ENCODE results near the gene RHBDD1. TPM values are rescaled to one million over a fixed set of nuclear protein-coding genes. Genes with fewer than 3 reads are reported as not detected.

Gene RHBDD1
- total and polyA plus RNA-seq, 2 experiments from 2014 or later = 24.3 to 33.7 TPM

DNA sequence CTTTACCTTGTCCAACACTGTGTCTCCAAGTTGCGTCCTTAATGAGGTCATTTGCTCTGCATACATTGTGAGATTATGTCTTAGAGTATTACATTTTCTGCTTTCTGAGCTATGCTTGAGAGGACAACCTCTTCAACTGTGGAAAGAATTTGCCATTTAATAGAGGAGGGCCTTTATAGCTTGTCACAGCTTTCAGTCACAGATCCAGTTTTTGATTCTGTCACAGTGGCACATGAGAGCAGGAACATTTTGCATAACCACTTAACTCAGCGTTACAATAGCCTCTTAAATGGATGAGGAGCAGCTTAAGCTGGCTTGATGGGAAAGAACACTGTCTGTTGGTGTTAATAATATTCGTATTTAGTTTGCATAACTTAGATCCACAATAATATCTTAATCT is 63.0 kb downstream of the RHBDD1 start:
- WGBS, 2 experiments (ENCODE audit: low coverage in 1 of 2, low lambda C conversion rate in 2 of 2, missing lambda C conversion rate in 2 of 2) = 85 to 89% methylated on average over 3 of the region's 3 CpGs
- no peak for TF ChIP-seq EZH2 (IDR thresholded peaks at IDR 0.05; ENCODE audit: insufficient read depth, poor library complexity, severe bottlenecking)
- no peak for TF ChIP-seq EZH2phosphoT487 (IDR thresholded peaks at IDR 0.05; ENCODE audit: insufficient read depth, low read depth)

DNA sequence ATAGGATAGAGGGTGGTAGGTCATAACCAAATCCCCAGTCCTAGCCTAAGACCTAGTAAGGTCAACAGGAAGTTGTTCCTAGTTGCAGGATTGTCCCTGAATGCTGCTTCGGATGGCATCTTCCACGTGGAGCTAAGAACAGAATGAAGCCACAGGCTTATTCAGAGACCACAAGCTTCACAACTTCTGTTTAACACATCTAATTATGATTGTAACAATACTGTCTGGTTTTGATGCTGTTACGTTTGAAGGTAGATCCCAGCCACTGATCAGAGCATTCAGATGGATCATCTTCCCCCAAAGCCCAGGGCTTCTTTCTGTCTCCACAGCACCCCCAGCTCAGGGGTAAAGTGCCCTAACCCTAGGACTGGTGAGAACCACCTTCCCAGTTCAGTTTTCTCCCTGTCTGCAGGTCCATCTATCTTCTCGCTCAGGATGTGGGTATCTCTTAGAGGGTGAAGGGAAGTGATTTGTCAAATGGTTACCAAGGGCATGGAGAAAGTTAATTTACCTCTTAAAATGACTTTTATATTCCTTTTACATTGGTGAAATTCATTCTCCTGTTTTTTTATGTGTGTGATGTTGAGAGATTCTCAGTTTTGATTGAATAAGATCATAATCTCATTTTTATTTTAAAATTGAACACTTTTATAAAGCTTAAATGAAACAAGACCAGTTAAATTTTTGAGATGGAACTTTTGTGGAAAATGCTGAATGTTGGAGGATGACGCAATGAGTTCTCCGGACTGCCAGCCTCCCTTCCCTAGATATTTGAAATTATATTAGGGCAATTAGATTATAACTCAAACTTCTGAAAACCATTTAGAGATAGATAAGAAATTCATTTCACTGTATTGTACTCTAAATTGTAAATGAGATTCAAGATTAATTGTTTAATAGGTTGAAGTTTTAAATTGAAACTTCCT is 66.5 kb downstream of the RHBDD1 start:
- H3K79me2 ChIP-seq (ENCODE audit: insufficient read depth) = peaks cover 4% of the 10 kb centered on the region; the same call in 1 of the 2 replicates
- H3K9me2 ChIP-seq (ENCODE audit: insufficient read depth) = peaks cover 6% of the 10 kb centered on the region; the same call in 1 of the 2 replicates
- no peaks in the 10 kb centered on the region for H3K9me3 ChIP-seq (ENCODE audit: low read depth)
- no peaks in the 10 kb centered on the region for H3K36me3 ChIP-seq (ENCODE audit: low read depth)
- H4K20me1 ChIP-seq (ENCODE audit: insufficient read depth) = no peaks in the 10 kb centered on the region
- H3F3A ChIP-seq (ENCODE audit: insufficient read depth) = no peaks in the 10 kb centered on the region
- peaks cover 22% of the 10 kb centered on the region for H3K4me1 ChIP-seq (ENCODE audit: insufficient read depth)
- peak overlapping the region; percentile 23; the same call in 1 of the 2 replicates for H3K4me3 ChIP-seq
- in situ Hi-C loops (cut with MboI) = no loop called here
- peak overlapping the region; percentile 73 for H3K27ac ChIP-seq
- WGBS, 2 experiments (ENCODE audit: low coverage in 1 of 2, low lambda C conversion rate in 2 of 2, missing lambda C conversion rate in 2 of 2) = 75 to 79% methylated on average over 6 of the region's 6 CpGs
- H3K27me3 ChIP-seq (replicated peaks; ENCODE audit: insufficient read depth) = no peaks in the 10 kb centered on the region
- peak overlapping the region; percentile 42 for H2AFZ ChIP-seq
- no peak for TF ChIP-seq EZH2phosphoT487 (IDR thresholded peaks at IDR 0.05; ENCODE audit: insufficient read depth, low read depth)
- TF ChIP-seq EZH2 (IDR thresholded peaks at IDR 0.05; ENCODE audit: insufficient read depth, poor library complexity, severe bottlenecking) = no peak
- H3K9ac ChIP-seq = peak overlapping the region; percentile 49
- H3K4me2 ChIP-seq (ENCODE audit: unreplicated experiment) = peak overlapping the region; percentile 69
- peak; percentile 64 for DNase-seq

More for the DNA sequence above, 63.0 kb downstream of the RHBDD1 start:
- no peak overlapping the region for H3K4me2 ChIP-seq (ENCODE audit: unreplicated experiment)
- no peaks in the 10 kb centered on the region for H3K79me2 ChIP-seq (ENCODE audit: insufficient read depth)
- no peak overlapping the region for H2AFZ ChIP-seq
- H3K9me3 ChIP-seq (ENCODE audit: low read depth) = no peaks in the 10 kb centered on the region
- H3K4me3 ChIP-seq = no peak overlapping the region
- peaks cover 6% of the 10 kb centered on the region; the same call in 1 of the 2 replicates for H3K9me2 ChIP-seq (ENCODE audit: insufficient read depth)
- H4K20me1 ChIP-seq (ENCODE audit: insufficient read depth) = no peaks in the 10 kb centered on the region
- DNase-seq = no peak
- H3K27me3 ChIP-seq (replicated peaks; ENCODE audit: insufficient read depth) = no peaks in the 10 kb centered on the region
- in situ Hi-C loops (cut with MboI) = no loop called here
- peaks cover 22% of the 10 kb centered on the region for H3K4me1 ChIP-seq (ENCODE audit: insufficient read depth)
- H3F3A ChIP-seq (ENCODE audit: insufficient read depth) = no peaks in the 10 kb centered on the region
- no peak overlapping the region for H3K27ac ChIP-seq
- H3K36me3 ChIP-seq (ENCODE audit: low read depth) = no peaks in the 10 kb centered on the region
- no peak overlapping the region for H3K9ac ChIP-seq

DNA sequence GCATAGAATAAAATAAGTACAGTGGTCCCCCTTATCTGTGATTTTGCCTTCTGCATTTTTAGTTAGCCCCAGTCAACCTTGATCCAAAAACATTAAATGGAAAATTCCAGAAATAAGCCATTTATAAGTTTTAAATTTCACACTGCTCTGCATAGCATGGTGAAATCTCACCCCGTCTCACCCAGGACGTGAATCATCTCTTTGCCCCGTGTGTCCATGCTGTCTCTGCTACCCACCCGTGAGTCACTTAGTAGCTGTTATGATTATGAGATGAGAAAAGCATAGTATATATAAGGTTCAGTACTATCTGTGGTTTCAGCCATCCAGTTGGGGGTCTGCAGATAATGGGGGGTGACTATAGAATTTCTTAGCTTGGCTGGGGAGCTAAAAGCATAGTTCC is 67.3 kb downstream of the RHBDD1 start:
- Histone ChIP-seq H3K9me3 (ENCODE audit: low read depth) (no peaks in the 10 kb centered on the region), H3K4me2 (ENCODE audit: unreplicated experiment) (peak overlapping the region; percentile 69), H3K27ac (peak overlapping the region; percentile 73), H3K4me1 (ENCODE audit: insufficient read depth) (peaks cover 22% of the 10 kb centered on the region), H3K9ac (peak overlapping the region; percentile 49), H3K27me3 (replicated peaks; ENCODE audit: insufficient read depth) (no peaks in the 10 kb centered on the region), H3F3A (ENCODE audit: insufficient read depth) (no peaks in the 10 kb centered on the region), H3K79me2 (ENCODE audit: insufficient read depth) (peaks cover 4% of the 10 kb centered on the region; the same call in 1 of the 2 replicates), H3K36me3 (ENCODE audit: low read depth) (no peaks in the 10 kb centered on the region), H4K20me1 (ENCODE audit: insufficient read depth) (no peaks in the 10 kb centered on the region), H3K9me2 (ENCODE audit: insufficient read depth) (peaks cover 6% of the 10 kb centered on the region; the same call in 1 of the 2 replicates), H3K4me3 (peak overlapping the region; percentile 23), H2AFZ (peak overlapping the region; percentile 42)
- WGBS, 2 experiments (ENCODE audit: low coverage in 1 of 2, low lambda C conversion rate in 2 of 2, missing lambda C conversion rate in 2 of 2) = 0 to 1% methylated on average over 4 of the region's 4 CpGs
- TF ChIP-seq EZH2phosphoT487 (IDR thresholded peaks at IDR 0.05; ENCODE audit: insufficient read depth, low read depth) (no peak), EZH2 (IDR thresholded peaks at IDR 0.05; ENCODE audit: insufficient read depth, poor library complexity, severe bottlenecking) (no peak)
- peak; percentile 94 for DNase-seq
- in situ Hi-C loops (cut with MboI) = no loop called here

DNA sequence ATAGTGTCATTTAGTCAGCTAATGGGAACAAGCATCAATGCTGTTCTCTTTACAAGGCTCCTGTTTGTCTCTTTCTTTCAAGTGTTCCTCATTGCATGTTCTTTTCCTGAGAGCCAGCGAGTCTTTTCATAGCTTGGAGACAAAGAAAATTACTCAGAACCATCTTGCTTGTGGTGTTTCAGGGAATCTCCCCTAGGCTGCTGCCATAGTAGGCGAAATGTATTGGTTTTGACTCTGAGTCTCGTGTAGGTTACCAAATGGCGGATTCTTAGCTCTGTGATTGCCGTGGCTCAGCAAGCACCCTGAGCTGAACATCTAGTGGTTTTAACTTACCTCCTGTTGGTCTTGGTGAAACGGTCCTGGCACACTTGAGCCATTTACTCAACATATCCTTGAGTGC is 68.7 kb downstream of the RHBDD1 start:
- H3K9ac ChIP-seq = no peak overlapping the region
- H3K27me3 ChIP-seq (replicated peaks; ENCODE audit: insufficient read depth) = no peaks in the 10 kb centered on the region
- H3K4me3 ChIP-seq = no peak overlapping the region
- no peaks in the 10 kb centered on the region for H3K9me3 ChIP-seq (ENCODE audit: low read depth)
- in situ Hi-C loops (cut with MboI) = no loop called here
- H3K79me2 ChIP-seq (ENCODE audit: insufficient read depth) = peaks cover 4% of the 10 kb centered on the region; the same call in 1 of the 2 replicates
- H3K9me2 ChIP-seq (ENCODE audit: insufficient read depth) = peaks cover 6% of the 10 kb centered on the region; the same call in 1 of the 2 replicates
- no peak for TF ChIP-seq EZH2phosphoT487 (IDR thresholded peaks at IDR 0.05; ENCODE audit: insufficient read depth, low read depth)
- no peak for TF ChIP-seq EZH2 (IDR thresholded peaks at IDR 0.05; ENCODE audit: insufficient read depth, poor library complexity, severe bottlenecking)
- no peak overlapping the region for H3K27ac ChIP-seq
- H3F3A ChIP-seq (ENCODE audit: insufficient read depth) = no peaks in the 10 kb centered on the region
- no peaks in the 10 kb centered on the region for H3K36me3 ChIP-seq (ENCODE audit: low read depth)
- WGBS, 2 experiments (ENCODE audit: low coverage in 1 of 2, low lambda C conversion rate in 2 of 2, missing lambda C conversion rate in 2 of 2) = 99% methylated on average over 6 of the region's 6 CpGs
- H2AFZ ChIP-seq = no peak overlapping the region
- no peak for DNase-seq
- H3K4me2 ChIP-seq (ENCODE audit: unreplicated experiment) = no peak overlapping the region
- peaks cover 22% of the 10 kb centered on the region for H3K4me1 ChIP-seq (ENCODE audit: insufficient read depth)
- H4K20me1 ChIP-seq (ENCODE audit: insufficient read depth) = no peaks in the 10 kb centered on the region

Measured in GM23248 (cell line).